Measurements from ENCODE around the gene COPS9. TPM values are rescaled to one million over a fixed set of nuclear protein-coding genes. Genes with fewer than 3 reads are reported as not detected.

Gene COPS9
- total RNA-seq, 1 donor from 2014 or later = 35.0 TPM

- H3K36me3 ChIP-seq (ENCODE audit: control insufficient read depth, insufficient read depth, low read length) = no peaks in the 10 kb centered on the region
- FAIRE-seq (no peak), DNase-seq (ENCODE audit: low read depth) (no peak)
- H3K4me3 ChIP-seq (ENCODE audit: low read depth, low read length) = no peak overlapping the region
- TF ChIP-seq, protein P1, sequence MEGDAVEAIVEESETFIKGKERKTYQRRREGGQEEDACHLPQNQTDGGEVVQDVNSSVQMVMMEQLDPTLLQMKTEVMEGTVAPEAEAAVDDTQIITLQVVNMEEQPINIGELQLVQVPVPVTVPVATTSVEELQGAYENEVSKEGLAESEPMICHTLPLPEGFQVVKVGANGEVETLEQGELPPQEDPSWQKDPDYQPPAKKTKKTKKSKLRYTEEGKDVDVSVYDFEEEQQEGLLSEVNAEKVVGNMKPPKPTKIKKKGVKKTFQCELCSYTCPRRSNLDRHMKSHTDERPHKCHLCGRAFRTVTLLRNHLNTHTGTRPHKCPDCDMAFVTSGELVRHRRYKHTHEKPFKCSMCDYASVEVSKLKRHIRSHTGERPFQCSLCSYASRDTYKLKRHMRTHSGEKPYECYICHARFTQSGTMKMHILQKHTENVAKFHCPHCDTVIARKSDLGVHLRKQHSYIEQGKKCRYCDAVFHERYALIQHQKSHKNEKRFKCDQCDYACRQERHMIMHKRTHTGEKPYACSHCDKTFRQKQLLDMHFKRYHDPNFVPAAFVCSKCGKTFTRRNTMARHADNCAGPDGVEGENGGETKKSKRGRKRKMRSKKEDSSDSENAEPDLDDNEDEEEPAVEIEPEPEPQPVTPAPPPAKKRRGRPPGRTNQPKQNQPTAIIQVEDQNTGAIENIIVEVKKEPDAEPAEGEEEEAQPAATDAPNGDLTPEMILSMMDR (IDR thresholded peaks at IDR 0.05; ENCODE audit: insufficient read depth, low read length, severe bottlenecking) = no peak
- peaks cover 2% of the 10 kb centered on the region for H3K27me3 ChIP-seq (ENCODE audit: control insufficient read depth, insufficient read depth, low read length)
These were observed 28.7 kb downstream of the COPS9 start for GRCh38 chr2:240107477-240107796.

GRCh38 chr2:240106765-240107476 is 29.2 kb downstream of the COPS9 start:
- H3K27me3 ChIP-seq (ENCODE audit: control insufficient read depth, insufficient read depth, low read length) = peaks cover 2% of the 10 kb centered on the region

DNA sequence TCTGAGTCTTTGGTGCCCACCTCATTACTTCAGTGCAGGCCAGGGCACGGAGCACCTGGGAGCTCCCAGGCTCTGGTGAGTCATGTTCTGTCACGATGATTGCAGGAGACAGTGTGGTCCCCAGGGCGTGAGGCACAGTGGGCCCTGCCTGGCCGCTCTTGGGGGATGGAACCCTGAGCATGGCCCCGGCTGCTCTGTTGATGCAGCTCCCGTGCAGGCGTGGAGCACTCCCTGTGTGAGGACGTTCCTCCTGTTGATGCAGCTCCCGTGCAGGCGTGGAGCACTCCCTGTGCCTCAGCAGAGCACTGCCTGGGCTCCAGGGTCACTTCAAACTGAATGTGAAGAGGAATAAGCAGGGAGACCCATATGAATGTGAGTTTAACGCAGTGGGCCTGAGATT is 30.1 kb downstream of the COPS9 start:
- DNase-seq (ENCODE audit: low read depth) (no peak), FAIRE-seq (no peak)
- no peaks in the 10 kb centered on the region for H3K36me3 ChIP-seq (ENCODE audit: control insufficient read depth, insufficient read depth, low read length)
- no peak overlapping the region for H3K4me3 ChIP-seq (ENCODE audit: low read depth, low read length)
- peaks cover 2% of the 10 kb centered on the region for H3K27me3 ChIP-seq (ENCODE audit: control insufficient read depth, insufficient read depth, low read length)
- TF ChIP-seq, protein P1 (IDR thresholded peaks at IDR 0.05; ENCODE audit: insufficient read depth, low read length, severe bottlenecking) = no peak

More at GRCh38 chr2:240106765-240107476, 29.2 kb downstream of the COPS9 start:
- H3K36me3 ChIP-seq (ENCODE audit: control insufficient read depth, insufficient read depth, low read length) = no peaks in the 10 kb centered on the region
- no peak for FAIRE-seq
- no peak for DNase-seq (ENCODE audit: low read depth)
- TF ChIP-seq, protein P1 (IDR thresholded peaks at IDR 0.05; ENCODE audit: insufficient read depth, low read length, severe bottlenecking) = no peak
- H3K4me3 ChIP-seq (ENCODE audit: low read depth, low read length) = no peak overlapping the region

DNA sequence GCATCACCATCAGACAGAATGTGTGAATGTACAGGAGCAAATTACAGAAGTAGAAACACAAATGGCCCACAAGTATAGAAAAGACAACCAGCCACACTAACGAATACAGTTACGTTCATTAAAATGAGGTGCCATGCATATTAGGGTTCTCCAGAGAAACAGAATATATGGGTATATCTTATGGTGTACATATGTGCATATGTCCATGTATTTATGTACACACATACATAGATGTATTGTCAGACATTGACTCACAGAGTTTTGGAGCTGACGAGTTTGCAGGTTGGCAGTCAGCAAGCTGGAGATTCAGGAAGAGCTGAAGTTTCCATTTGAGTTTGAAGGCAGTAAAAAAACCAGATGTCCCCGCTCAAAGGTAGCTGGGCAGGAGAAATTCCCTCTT is 33.0 kb downstream of the COPS9 start:
- Histone ChIP-seq H3K27me3 (ENCODE audit: control insufficient read depth, insufficient read depth, low read length) (peaks cover 2% of the 10 kb centered on the region), H3K36me3 (ENCODE audit: control insufficient read depth, insufficient read depth, low read length) (no peaks in the 10 kb centered on the region), H3K4me3 (ENCODE audit: low read depth, low read length) (no peak overlapping the region)
- DNase-seq (ENCODE audit: low read depth) (no peak), FAIRE-seq (no peak)
- TF ChIP-seq, protein P1 (IDR thresholded peaks at IDR 0.05; ENCODE audit: insufficient read depth, low read length, severe bottlenecking) = no peak

- DNase-seq (ENCODE audit: low read depth) (no peak), FAIRE-seq (no peak)
- TF ChIP-seq, protein P1 (IDR thresholded peaks at IDR 0.05; ENCODE audit: insufficient read depth, low read length, severe bottlenecking) = no peak
- no peaks in the 10 kb centered on the region for H3K36me3 ChIP-seq (ENCODE audit: control insufficient read depth, insufficient read depth, low read length)
- H3K4me3 ChIP-seq (ENCODE audit: low read depth, low read length) = no peak overlapping the region
- peaks cover 20% of the 10 kb centered on the region for H3K27me3 ChIP-seq (ENCODE audit: control insufficient read depth, insufficient read depth, low read length)
These were observed 37.8 kb downstream of the COPS9 start for GRCh38 chr2:240098349-240098748.
